ENCODE results near the gene KCNG3. TPM values are rescaled to one million over a fixed set of nuclear protein-coding genes. Genes with fewer than 3 reads are reported as not detected.
"Not testable (repeated sequence)": the region's sequence is repeated elsewhere in the genome, so short reads cannot be mapped to it uniquely, and the experiment has no call there.

KCNG3 gene
- total RNA-seq, 1 experiment from 2014 or later: 2.5 TPM

DNA sequence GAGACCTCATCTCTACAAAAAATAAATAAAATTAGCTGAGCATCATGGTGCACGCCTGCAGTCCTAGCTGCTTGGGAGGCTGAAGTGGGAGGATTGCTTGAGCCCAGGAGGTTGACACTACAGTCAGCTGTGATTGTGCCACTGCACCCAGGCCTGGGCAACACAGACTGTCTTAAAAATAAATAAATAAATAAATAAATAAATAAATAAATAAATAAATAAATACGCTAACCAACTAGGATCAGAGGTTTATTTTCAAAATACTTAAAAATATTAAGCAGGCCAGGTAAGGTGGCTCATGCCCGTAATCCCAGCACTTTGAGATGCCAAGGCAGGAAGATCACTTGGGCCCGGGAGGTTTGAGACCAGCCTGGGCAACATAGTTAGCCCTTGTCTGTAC, 63.6 kb downstream of the KCNG3 start:
- no peak for DNase-seq (ENCODE audit: low spot score)

- DNase-seq (ENCODE audit: low spot score): no peak
Observed at GRCh38 chr2:42429352-42429751, 64.4 kb downstream of the KCNG3 start.

- no peak for DNase-seq (ENCODE audit: low spot score)
Observed at GRCh38 chr2:42425697-42426096, 68.1 kb downstream of the KCNG3 start.

DNA sequence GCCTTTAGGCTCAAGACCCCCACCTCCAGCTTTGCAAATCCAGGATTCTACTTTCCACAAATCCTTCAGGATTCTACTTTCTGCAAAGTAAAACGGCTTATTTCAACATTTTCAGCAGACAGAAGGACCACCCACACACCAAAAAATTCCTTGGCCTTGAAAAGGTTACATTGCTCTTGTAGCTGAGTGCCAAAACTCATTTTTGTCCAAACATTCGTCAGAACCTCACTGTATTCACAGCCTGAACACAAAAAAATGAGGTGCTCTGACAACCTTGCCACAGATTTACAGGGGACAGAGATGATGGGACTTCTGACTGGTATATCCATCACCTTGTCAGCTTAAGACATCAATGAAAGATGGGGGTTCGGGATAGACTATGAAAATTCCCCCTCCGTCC, 69.7 kb downstream of the KCNG3 start:
- DNase-seq (ENCODE audit: low spot score): no peak

- DNase-seq (ENCODE audit: low spot score): peak; percentile 12
Observed at GRCh38 chr2:42421601-42422239, 72.1 kb downstream of the KCNG3 start.

DNA sequence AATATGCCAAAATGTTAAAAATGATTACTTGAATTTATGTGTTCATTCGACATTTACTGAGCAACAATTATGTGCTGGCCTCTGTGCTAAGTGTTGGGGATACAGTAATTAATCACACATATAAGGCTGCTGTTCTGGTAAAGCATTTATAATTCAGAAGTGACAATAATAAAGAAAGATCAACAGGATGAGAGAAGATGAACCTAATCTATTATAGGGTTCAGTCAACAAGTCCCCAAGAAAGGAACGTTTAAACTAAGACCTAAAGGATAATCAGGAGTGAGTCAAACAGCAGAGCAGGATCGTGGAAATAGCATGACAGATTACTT, 72.7 kb downstream of the KCNG3 start:
- DNase-seq (ENCODE audit: low spot score): no peak

- no peak for DNase-seq (ENCODE audit: low spot score)
Observed at GRCh38 chr2:42414648-42415047, 79.1 kb downstream of the KCNG3 start.

DNA sequence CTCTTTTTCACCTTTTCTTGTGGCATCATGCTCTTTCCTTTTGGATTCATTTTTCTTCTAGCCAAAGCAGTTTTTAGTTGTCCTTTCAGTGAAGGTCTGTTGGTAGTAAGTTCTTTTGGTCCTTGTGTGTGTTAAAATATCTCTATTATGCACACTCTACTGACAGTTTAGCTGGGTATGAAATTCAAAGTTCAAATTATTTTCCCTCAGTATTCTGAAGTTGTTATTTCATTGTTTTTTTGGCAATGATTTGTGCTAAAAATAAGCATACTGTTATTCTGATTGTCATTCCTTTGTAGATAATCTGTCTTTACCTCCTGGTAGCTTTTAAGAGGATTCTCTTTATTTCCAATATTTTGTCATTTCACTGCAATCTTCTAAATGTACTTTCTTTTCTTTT, 79.6 kb downstream of the KCNG3 start:
- no peak for DNase-seq (ENCODE audit: low spot score)

- no peak for DNase-seq (ENCODE audit: low spot score)
Observed at GRCh38 chr2:42410742-42411514, 82.9 kb downstream of the KCNG3 start.

DNA sequence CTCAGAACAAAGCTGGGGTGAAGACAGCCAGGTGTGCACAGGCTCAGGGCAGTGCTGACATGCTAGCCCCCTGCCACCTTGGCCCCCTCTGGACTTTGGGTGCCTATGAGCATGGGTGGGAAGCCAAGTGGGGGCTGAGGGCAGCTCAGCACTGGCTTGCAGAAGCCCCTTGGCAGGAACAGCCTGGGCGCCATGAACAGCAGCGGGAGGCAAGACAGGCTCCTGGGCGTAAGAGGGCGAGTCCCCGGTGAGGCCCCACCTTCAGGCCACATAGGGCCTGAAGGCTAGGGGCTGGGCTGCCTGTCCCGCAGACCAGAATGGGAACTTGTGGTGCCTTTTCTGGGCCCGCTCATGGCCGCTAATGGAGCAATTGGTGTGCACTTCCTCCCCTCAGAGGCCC, 85.8 kb downstream of the KCNG3 start:
- DNase-seq (ENCODE audit: low spot score): no peak

DNA sequence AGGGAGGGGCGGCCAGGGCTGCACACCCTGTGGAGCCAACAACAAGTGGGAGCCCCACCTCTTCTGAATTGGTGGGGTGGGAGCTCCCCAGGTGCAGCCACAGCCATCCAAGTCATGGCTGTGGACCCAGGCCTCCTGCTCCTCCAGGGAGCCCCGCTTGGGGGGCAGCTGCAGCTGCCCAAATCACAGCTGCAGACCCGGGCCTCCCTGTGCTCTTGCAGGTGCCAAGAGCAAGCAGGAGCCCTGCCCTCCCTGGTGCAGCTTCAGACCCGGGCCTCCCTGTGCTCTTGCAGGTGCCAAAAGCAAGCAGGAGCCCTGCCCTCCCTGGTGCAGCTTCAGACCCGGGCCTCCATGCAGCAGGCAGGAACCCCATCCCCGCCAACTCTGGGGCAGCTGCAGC, 86.3 kb downstream of the KCNG3 start:
- DNase-seq (ENCODE audit: low spot score): no peak

DNA sequence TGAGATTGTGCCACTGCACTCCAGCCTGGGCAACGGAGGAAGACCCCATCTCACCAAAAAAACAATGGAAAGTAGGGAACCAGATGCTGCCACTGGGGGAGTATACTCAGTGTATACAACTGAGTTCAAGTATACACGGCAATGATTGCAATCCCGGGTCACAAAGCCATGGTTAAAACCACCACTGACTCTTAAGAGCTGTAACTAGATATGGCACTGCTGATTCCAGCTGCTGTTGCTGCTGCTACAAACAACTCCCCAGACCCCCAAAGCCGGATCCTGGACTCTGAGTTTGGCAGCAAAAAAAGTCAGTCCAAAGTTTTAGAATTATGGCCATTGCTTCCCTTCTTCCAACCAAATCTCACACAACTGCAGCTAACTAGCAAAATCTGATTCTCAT, 89.1 kb downstream of the KCNG3 start:
- DNase-seq (ENCODE audit: low spot score): no peak

DNA sequence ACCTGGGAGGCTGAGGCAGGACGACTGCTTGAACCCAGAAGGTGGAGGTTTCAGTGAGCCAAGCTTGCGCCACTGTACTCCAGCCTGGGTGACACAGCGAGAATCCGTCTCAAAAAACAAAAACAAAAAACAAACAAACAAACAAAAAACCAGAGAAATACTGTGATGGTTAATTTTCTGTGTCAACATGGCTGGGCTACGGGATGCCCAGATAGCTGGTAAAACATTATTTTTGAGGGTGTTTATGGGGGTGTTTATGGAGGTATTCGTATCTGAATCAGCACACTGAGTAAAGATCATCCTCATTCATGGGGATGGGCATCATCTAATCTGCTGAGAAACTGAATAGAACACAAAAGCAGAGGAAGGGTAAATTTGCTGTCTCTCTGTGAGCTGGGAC, 92.0 kb downstream of the KCNG3 start:
- DNase-seq (ENCODE audit: low spot score): no peak

DNA sequence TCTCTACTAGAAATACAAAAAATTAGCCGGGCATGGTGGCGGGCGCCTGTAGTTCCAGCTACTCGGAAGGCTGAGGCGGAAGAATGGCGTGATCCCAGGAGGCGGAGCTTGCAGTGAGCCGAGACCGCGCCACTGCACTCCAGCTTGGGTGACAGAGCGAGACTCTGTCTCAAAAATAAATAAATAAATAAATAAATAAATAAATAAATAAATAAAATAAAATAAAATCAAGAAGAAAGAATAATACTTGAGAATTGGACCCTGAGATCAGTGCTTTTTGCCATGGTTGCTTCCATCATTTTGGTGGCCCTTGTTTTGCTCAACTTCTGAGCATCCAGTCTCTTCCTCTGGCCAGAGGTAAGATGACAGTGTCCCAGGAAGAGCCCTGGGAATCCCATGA, 95.7 kb downstream of the KCNG3 start:
- DNase-seq (ENCODE audit: low spot score): not testable (repeated sequence)

GRCh38 chr2:42393320-42393719, 100.5 kb downstream of the KCNG3 start:
- not testable (repeated sequence) for DNase-seq (ENCODE audit: low spot score)

DNA sequence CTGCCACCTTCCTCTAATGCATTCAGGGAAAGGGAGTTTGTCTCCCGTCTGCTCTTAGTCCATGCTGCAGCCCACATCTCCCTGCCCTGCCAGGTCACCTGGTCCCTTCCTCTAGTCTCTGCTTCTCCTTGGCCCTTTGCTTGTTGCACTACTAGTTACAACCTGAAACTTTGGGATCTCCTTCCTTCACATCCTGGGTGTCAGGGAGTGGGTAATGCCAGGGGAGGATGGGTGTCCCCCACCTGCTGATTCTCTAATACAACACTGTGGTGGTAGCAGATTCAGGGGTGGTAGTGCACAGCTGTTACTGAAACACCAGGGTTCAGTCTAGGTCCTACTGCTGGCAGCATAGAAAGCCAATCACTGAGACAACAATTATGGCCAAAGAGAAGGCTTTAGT, 101.6 kb downstream of the KCNG3 start:
- no peak for DNase-seq (ENCODE audit: low spot score)

Other genes starting within 250 kb of the KCNG3 start
- gene COX7A2L, start 132.8 kb downstream of the KCNG3 start, total RNA-seq (2014; rRNA removed; shearing (Covaris generic)): 315 and 320 TPM in 2 replicates
- 35.5 and 45.3 TPM in 2 replicates for gene MTA3, start 74.7 kb upstream of the KCNG3 start, total RNA-seq (2014; rRNA removed; shearing (Covaris generic))

Data from A172 (cell line).